T47D (cell line): ENCODE data around the gene NDFIP1.

Source experiments
- DNase-seq, 2 experiments: peaks; one replicate each; pipeline versions ENCODE4 v3.0.0 to v3.0.0-alpha.2; 2011 to 2012; ENCODE audit warnings: low read depth in 1 of 2, low spot score in 1 of 2
- JUND ChIP-seq: IDR thresholded peaks from 2 replicates; pipeline ENCODE4 v1.6.1; 2012; ENCODE audit warnings: low read depth
- in situ Hi-C: cut with HindIII; loops from 2 replicates; pipeline ENCODE4 v1.10.0; 2016; ENCODE audit warnings: low sequenced_read_pairs, low pct_unique_long_range_greater_than_20kb

Gene NDFIP1

DNA sequence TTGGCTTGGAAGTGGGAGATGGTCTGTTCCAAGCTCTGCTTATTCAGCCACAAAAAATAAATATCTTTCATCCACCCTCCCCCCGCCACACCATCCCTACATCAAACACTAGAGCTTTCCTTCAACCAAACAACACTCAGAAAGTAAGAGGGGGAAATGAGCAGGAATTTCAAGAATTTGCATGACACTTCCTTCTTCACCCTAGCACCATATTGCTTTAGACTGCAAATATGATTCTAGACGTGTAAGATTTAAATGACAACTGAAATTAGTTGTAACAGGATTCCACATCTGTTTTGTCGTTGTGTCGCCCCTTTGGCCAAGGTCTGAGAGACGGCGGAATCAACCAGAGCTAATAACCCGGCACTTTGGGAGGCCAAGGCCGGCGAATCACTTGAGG, 88.5 kb downstream of the NDFIP1 start:
- no peak for DNase-seq
- TF ChIP-seq JUND: no peak
- in situ Hi-C loops: no loop called here

DNA sequence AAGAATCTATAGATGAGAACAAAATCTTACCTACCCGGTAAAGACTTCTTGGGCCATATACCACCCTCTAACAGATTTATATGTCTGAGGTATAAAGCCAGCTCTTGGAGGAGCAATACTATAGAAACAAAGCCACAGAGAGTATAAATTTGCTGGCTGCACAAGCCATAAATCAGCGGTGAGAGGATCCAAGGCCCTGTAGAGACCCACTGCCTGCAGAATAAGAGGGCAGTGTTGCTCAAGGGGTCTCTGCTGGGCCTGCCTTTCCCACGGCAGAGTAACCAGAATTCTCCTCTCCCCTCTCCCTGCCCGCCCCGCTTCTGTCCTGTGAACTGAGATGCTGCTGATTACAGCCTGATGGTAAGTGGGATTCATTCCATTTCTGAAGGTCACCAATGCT, 89.2 kb downstream of the NDFIP1 start:
- no peak for DNase-seq
- in situ Hi-C loops: no loop called here
- TF ChIP-seq JUND: no peak

DNA sequence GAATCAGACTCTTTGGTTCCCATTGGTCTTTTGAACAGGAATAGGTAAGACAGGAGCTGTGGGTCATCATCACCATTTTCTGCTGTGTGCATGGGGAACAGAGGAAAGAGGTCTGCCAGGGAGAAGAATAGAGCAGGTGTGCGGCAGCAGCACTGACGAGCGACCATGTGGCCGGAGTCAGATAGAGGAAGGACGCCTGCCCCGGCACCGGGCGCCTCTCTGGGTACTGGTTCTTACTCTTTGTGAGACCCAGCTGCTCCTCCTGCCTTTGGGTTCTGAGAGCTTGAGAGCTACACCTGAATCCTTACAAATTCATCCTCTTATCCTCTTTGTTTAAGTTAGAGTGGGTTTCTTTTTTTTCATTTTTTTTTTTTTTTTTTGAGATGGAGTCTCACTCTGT, 90.8 kb downstream of the NDFIP1 start:
- in situ Hi-C loops: no loop called here
- no peak for TF ChIP-seq JUND
- no peak for DNase-seq

DNA sequence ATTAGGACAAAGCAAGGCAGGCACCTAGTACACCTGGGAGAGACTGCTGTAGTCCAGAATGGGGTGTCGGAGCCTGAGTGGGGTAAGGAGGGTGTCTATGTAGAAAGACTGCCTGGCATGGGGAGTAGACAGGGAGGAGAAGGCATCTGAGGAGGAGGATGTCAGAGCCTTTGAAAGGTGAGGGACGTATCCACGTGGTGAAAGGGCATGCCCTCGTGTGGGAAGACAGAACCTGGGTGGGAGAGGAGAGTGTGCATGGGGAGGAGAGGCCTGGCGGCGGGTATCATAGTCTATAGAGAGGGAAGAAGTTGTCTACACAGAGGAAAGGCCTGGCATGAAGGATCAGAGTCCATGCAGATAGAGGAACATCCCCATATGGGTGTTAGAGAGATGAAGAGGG, 91.8 kb downstream of the NDFIP1 start:
- no peak for TF ChIP-seq JUND
- in situ Hi-C loops: no loop called here
- no peak for DNase-seq

DNA sequence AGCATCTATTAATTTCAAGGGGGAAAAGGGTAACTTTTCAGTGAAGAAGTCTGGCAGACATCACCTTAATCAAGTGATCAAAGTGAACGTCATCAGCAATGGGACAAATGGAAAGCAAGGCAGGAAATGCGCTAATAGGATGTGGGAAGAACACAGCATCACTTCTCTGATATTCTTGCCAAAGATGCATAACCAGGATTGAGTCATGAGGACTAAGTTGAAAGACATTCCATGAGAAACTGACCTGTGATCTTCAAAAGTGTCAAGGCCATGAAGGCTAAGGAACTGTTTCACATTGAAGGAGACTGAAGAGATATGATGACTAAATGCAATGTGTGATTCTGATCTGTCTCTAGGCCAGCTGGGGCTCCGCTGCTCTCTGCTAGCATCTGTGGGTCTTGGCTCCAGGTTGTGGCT, 92.9 kb downstream of the NDFIP1 start:
- in situ Hi-C loops: no loop called here
- no peak for DNase-seq

DNA sequence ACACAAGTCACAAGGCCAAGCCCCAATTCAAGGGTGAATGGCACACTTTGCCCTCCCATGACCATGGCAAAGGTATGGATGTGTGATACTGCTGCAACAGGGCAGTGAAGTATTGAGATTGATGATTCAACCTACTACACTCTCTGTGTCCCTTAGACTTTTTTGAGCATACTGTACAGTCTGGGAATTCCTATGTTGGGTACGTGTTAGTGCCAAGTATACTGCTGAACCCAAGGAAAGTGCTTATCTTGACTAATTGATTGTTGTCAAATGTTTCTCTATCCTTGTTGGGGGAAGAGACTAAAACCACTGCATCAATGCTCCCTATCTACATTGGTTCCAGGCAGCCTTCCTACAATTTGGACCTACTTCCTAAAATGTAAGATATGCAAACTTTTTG, 93.7 kb downstream of the NDFIP1 start:
- in situ Hi-C loops: no loop called here

More for the DNA sequence above, 92.9 kb downstream of the NDFIP1 start:
- TF ChIP-seq JUND: no peak

More for the DNA sequence above, 93.7 kb downstream of the NDFIP1 start:
- no peak for TF ChIP-seq JUND
- no peak for DNase-seq
